HG02798 (cell line): ENCODE results near the gene AHNAK2.

Experiments
- ATAC-seq: cut with Tn5 transposase; IDR thresholded peaks from one replicate; pipeline ENCODE4 v1.9.1; 2021; ENCODE audit warnings: mild to moderate bottlenecking; ENCODE audit not compliant: unreplicated experiment, poor library complexity

Gene AHNAK2

GRCh38 chr14:104989236-104989950, 11.2 kb upstream of the AHNAK2 start:
- no peak for ATAC-seq

DNA sequence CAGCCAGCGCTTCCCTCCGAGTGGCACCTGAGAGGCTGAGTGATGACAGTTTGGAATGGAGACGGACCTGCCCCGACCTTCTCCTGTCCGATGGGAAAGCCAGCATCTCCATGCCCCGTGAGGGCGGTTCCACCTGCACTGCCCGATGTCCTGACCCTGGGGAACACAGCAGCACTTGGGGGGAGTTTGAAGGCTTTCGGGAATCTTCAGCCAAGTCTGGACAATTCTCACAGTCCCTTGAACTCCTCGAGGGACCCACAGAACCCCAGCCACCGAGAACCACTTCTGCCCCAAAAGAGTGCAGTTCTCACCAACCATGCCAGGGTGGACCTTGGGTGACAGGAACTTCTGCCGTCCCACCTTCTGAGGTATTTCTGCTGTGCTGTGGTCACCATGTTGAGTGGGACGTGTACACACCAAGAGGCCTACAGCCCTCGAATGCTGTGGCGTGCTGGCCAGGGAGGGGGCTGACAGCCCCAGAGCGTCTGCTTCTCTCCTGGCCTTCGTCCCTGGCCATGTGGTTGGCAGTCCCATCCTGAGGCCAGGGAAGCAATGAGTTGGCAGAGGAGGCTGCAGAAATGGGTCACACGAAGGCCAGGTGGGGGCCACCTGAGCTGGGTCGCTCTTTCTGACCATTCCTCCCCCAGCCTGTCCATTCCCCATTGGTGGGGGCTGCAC, 8.5 kb upstream of the AHNAK2 start:
- ATAC-seq: no peak

GRCh38 chr14:104985675-104986486, 7.7 kb upstream of the AHNAK2 start, which contains the start of gene CLBA1:
CLBA1 (plus strand) TSS chr14:104985788; CDS start chr14:104986432, 644 bp downstream.
- ATAC-seq: peak; percentile 95

DNA sequence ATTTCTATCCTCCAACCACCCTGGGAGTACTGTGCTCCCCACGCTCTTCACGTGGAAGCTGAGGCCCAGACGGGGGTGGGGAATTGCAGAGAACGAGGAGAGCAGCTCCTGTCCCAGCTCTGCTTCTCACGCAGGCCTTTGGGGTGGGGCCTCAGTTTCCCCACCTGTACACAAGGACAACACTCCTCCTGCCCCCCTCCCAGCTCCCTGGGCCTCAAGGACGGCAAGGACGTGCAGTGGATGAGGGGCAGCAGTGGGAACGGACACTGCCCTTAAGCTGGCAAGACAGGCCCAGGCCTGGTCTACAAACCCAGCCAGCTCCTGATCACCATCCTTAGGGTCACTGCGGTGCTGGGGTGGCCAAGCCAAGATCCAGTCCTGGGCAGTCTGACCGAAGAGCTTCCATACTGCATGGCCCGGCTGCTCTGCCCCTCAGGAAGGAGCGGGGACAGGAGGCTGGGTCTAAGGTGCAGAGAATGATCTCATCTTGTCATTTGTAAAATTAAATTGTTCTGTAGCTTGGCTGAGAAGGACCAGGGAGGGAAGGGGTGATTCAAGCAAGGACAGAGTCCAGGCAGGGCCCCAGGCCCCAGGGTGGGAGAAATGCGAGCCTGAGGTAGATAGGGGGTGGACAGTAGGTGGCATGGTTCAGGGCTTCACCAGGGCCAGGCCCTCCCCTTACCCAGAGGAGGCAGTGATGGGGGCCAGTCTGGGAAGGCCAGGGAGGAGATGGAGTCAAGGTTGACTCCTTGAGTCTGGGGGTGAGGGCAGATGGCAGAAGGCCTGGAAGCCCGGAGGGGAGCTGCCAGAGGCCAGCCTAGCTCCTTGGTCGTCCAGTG, 6.1 kb upstream of the AHNAK2 start:
- no peak for ATAC-seq

GRCh38 chr14:104983231-104983721, 5.1 kb upstream of the AHNAK2 start:
- ATAC-seq: no peak

DNA sequence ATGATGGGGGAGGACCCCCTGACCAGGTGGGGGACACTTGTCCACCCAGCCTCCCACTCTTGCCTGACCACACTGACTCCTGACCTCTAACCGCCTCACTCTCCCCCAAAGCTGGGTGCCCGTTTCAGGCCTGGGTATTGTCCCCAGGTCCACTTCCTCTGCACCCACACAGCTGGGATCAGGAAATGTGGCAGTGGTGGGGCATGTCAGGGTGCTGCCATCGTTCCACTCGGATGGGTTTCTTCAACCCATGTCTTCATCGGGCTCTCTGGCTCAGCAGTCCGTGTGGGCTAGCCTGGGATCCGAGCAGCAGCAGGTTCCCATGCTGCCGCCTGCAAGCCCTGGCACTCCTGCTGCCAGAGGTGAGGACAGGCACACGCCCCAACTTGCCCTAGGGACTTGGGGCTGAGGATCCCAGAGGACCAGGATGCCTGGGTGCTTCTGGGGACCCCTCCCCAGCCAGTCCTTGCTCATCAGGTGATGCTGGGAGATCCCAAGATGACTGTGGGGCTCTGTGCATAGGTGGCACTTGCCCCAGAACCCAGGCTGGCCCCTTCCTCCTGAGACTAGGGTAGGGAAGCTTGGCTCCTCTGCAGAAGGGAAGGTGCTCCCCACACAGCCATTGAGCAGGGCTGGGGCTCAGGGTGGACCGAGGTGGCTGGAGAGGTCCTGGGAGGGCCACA, 4.5 kb upstream of the AHNAK2 start:
- ATAC-seq: no peak

DNA sequence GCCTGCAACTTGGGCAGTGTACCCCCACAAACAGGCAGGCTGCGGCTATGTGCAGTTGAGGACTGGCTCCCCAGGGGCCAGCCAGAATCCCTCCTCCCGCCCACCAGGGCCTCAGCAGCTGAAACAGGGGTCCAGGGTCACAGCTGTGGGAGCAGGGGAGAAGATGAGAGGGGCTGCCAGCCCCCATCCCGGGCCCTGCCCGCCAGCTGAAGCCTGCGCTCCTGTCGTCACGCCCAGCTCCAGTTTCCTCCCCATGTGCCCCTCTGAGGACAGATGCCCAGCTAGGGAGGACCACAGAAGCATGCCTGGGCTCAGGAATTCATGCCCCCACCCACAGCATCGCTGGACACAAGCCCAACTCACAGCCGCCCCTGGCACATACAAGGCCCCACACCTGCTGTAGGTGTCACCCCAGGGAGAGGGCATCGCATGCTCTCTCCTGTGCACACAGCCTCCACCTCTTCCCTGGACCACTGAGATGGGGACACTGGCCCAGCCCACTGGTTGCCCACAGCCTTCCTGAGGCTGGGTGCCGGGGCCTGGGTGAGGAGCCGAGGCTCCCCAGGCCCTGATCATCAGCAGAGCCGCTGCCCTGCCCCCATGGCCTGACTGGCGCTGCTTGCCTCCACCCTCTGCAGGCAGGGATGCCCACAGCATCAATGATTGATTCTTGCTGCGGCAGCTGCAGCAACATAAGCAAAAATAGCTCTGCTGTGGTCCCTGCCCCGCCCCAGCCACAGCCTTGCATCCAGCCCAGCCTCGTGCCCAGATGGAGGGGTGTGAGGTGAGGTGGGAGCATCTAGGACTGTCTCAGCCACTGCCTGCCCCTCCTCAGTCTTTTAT, 3.7 kb upstream of the AHNAK2 start:
- ATAC-seq: no peak

GRCh38 chr14:104980611-104981531, 2.7 kb upstream of the AHNAK2 start:
- ATAC-seq: no peak

- ATAC-seq: no peak
Measured at GRCh38 chr14:104979758-104980610, 1.8 kb upstream of the AHNAK2 start.

- ATAC-seq: no peak
Measured at GRCh38 chr14:104978746-104979691, 845 bp upstream of the AHNAK2 start.

GRCh38 chr14:104977008-104977680, 1.0 kb downstream of the AHNAK2 start:
- ATAC-seq: no peak

- ATAC-seq: peak; percentile 60
Measured at GRCh38 chr14:104976198-104977007, 1.8 kb downstream of the AHNAK2 start.

DNA sequence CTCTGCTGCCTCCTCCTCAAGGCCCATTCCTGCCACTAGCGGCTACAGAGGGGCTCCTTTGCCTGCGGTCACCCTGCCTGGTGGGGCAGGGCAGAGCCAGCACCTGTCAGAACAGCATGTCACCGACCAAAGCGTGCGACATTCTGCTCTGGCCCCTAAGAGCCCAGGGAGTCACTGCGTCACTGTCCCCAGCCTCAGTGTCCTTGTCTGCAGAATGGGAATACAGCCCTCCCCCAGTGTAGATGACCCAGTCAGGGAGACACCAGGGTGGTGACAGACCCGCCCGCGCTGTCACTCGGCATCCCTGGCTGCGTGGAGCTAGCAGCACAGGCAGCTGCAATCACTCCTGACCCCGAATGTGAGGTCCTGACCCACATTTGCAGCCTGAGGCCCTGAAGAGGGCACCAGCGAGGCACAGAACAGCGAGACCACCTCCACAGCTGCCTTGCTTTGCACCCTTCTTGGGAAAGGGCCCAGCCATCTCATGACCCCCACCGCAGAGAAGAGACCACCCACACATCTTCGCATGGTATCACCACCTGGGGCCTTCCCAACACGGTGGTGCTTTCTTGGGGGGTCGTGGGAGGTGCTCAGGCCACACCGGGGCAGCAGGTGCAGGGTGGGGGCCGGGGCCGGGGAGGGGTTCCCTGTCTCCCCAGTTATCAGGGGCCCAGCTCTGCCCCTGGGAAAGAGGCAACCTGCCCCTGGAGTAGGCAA, 2.5 kb downstream of the AHNAK2 start:
- no peak for ATAC-seq
